GM18505 (cell line): Measurements from ENCODE around the gene SPATA32.

Experiments used
- ATAC-seq: cut with Tn5 transposase; IDR thresholded peaks from one replicate; pipeline ENCODE4 v1.9.1; 2021; ENCODE audit not compliant: unreplicated experiment
- POLR2A ChIP-seq: IDR thresholded peaks from 4 replicates; pipeline ENCODE4 v1.6.1; 2011; ENCODE audit warnings: borderline replicate concordance; ENCODE audit not compliant: insufficient read depth, insufficient read length; ENCODE audit errors: extremely low read depth

SPATA32 gene

DNA sequence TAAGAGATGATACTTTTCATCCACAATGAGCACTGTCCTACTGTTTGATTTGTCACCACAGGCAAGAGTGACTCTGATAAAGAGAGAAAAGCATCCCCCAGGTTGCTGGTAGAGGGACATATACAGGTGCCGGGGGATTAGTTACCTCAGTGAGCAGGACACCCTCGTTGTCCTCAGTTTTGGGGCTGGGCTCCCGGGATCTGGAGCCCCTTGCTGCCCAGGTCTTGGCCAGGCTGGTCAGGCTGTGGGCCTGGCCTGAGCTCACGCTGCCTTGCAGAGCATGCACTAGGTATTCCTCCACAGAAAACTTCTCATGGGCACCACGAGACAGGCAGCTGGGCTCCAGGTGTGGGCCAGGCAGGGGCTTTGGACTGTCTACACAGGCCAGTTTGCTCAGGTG is 24.4 kb upstream of the SPATA32 start:
- no peak for TF ChIP-seq POLR2A
- ATAC-seq = no peak

DNA sequence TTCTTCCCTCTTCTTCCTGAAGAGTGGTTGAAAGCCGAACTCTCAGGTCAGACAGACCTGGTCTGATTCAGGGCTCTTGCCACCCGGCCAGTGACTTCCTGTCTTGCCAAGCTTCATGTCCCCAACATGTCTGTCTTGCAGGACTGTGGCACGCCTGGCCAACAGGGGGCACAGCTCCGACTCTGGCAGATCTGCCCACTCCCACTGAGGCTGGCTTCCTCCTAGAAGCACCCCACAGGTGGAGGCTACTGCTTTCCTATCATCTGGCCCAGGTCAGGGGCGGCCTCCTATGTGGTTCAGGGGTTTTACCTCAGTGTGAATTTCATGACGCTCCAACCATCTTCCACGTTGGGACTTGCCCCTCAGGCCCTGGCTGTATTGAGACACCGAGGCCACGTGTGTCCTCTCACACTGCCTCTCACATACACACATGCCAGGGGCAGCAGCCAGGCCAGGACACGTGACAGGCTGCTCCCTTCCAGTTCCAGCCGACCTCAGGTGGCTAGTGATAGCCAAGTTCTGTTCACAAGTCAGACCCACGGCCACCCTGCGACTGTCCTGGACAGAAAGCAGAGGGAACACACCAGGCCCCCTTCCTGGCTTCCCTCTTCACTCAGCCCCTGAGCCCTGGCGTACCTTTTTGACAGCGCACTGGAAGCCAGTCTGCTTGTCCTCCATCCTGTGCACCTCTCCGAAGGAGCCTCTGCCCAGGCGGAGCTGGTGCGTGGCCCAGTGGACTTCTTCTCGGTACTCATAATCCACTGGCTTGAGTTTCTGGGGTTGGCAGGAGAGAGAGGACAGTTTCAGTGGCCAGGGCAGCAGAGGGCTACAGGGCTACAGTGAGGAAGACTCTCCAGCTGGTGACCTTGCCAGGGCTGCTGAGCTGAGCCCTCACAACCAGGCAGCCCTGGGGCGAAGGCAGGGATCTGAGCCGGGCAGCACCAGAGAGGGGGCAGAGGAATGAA is 22.6 kb upstream of the SPATA32 start:
- TF ChIP-seq POLR2A = no peak
- no peak for ATAC-seq

DNA sequence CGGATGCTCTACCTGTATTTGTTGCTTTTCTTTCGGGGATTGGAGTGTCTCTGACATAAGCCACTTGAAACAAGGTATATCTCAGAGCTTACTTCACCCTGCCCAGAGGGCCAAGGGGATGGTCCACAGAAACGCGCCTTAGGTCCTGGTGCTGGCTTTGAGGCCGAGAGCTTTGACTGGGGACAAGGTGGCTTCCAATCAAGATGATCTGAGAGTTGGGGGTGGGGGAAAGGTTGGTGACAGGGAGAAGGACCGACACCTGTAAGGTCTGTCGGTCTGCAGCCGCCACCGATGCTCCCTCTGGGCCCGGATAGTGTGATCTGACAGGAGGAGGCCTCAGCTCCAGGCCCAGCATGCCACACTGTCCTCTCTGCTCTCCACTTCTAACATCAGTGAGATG is 21.8 kb upstream of the SPATA32 start:
- no peak for ATAC-seq
- TF ChIP-seq POLR2A = no peak

DNA sequence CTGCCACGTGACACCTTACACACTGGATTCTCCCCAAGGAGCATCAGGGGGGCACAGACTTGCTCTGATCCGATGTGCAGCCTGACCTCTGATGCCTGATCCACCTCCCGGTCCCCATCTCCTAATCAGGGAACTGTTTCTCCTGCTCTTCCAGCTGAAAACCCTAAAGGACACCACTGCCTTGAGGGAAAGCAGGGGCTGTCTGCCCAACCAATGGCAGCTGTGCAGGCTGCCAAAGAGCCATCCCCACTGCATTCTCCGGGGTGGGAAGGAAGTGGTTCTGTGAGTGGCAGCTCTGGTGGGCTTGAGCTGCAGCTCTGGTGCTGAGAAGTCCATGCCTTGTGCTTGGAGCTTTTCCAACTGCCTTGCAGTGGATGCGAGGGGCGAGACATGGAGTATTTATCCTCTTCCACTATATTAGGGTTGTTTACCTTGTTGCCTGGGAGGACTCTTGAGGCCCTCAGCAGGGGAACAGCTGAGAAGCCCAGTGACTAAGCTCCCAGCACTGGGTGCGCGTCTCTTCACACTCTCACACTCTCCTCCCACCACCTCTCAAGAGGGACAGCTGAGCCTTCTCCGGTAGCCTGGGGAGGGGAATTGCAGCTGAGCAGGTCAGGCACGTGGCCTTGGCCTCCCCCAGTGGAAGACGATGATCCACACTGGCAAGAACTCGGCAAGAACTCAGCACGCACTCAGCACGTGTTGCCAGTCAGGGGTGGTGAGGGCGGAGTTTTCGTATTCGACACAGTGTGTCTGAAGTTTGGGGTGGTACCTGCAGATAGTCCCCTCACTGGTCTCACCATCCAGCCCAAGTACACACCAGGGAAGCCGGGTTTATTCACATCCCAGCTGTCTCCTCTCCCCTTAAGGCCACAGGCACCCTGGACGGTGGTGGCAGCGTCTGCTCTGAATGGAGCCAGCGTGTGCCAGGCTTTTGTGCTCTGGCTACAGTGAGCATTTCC is 21.1 kb upstream of the SPATA32 start:
- TF ChIP-seq POLR2A = no peak
- no peak for ATAC-seq

DNA sequence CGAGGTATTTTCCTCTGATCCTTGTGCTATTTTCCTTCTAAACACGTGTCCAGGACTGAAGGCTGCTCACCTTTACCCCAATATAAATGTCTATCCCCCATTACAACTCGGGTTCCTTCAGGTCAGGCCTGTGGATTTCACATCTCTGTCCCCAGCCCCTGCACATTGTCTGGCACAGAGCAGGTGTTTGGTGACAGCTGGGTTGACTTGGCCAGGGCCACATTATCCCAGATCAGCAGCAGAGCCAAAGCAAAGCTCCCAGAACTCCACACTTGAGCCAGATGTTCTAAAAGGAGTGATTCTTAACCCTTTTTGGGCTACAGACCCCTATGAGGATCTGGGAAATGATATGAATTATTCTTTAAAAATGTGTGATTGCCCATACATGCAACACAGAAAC is 18.0 kb upstream of the SPATA32 start:
- TF ChIP-seq POLR2A = no peak
- ATAC-seq = no peak

DNA sequence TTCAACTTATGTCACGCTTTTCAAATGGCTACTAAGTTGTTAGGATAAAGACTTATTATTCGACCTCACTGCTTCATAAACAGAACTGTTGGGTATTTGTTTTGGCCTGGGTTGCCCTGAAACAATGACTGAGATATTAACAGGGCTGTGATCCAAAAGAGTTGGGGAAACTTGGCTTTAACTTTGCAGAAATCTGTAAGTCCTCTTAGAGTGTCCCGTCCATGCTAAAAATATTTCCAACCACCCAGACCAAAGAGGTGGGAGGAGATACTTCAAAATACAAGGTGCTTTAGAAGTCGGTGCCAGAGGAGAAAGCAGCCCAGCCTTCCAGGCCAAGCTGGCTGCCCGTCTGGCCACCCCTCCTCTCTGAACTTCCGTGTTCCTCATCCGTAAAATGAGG is 16.1 kb upstream of the SPATA32 start:
- TF ChIP-seq POLR2A = no peak
- ATAC-seq = no peak

DNA sequence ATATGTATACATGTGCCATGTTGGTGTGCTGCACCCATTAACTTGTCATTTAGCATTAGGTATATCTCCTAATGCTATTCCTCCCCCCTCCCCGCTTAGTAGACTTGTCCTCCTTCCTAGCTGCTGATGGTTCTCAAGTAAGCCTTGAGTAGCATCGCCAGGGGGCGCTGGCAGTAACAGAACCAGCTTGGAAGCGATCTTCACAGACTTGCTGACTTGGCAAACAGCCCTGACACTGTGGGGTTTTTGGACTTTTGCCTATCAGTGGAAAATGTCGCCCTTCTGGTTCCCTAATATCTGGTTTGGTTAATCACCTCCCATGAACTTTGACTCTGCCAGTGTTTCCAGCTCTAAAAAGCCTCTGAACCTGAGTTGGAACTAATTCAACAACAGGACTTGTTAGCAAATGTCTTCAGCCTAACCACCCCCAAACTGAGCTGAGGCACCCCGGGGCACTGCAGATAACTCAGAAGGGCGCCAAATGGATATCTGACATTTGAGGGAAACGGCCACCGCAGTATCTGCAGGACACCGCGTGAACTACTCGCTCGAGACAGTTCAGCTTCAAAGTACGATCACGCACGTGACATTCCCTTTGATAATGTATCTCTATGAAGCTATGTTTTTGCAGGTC is 15.4 kb upstream of the SPATA32 start:
- TF ChIP-seq POLR2A = no peak
- ATAC-seq = no peak

DNA sequence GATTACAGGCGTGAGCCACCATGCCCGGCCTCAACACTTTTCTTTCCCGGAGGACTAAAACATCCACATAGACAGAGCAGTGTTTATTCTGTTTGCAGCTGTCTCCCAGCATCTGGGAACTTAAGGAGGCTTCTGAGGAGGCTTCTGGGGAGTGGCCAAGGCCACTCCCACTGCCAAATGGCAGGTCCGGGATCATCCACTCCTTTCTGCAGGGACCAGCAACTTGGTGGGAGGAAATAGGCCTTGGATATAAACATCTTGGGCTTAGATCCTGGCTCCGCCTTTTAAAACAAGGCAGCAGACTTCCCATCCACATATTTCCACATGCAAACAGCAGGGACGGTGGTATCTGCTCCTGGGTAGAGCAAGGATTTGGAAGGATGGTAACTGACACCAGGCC is 14.1 kb upstream of the SPATA32 start:
- TF ChIP-seq POLR2A = no peak
- ATAC-seq = no peak

DNA sequence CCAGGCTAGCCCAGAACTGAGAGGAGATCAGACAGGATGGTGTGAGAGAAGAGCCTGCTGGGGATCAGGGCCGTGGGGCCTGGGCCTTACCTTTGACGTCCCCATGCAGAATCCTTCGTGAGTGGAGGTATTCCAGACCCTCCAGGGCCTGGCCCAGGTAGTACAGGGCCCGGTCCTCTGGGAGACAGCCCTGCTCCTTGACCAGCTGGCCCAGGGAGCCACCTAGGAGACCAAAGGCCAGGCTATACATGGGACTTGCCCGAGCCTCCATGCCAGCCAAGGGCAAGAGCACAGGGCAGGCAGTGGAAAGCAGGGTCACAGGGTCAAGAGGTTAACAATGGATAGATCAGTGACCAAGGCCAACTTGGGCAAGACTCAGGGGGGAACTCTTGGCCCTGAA is 12.1 kb upstream of the SPATA32 start:
- no peak for ATAC-seq
- no peak for TF ChIP-seq POLR2A

DNA sequence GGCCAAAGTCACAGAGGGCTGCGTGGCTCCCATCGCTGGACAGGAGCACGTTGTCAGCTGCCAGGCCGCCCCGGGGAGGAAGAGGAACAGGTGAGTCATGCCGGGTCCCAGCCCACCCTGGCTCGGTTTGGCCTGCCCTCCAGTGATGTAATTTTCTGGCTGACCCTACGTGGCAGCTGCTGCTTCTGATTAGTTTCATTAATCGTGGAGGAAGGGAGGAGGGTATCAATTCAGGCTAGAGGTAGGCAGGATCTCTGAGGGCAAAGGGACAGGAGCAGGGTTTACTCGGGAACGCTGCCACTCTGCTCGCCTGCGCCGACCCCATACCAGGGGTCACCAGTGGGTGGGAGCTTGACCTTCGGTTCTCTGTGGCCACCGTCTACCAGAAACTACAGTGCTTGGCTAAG is 11.7 kb upstream of the SPATA32 start:
- no peak for TF ChIP-seq POLR2A
- no peak for ATAC-seq

DNA sequence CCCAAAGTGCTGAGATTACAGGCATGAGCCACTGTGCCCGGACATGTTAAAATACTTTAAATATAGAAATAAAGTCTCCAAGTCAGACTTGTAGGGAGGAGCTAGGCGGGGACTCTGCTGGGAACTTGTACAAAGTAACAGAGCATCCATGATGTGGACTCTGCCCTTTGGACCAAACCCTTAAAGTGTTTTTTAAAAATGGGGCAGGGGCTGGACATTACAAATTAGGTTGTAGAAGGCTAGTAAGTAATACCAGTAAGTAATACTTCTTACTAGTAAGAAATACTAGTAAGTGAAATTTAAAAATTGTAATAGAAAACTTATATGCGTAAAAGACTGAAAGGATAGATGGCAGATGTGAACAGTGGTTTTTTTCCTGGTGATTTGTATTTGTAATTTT is 9.7 kb upstream of the SPATA32 start:
- no peak for TF ChIP-seq POLR2A

DNA sequence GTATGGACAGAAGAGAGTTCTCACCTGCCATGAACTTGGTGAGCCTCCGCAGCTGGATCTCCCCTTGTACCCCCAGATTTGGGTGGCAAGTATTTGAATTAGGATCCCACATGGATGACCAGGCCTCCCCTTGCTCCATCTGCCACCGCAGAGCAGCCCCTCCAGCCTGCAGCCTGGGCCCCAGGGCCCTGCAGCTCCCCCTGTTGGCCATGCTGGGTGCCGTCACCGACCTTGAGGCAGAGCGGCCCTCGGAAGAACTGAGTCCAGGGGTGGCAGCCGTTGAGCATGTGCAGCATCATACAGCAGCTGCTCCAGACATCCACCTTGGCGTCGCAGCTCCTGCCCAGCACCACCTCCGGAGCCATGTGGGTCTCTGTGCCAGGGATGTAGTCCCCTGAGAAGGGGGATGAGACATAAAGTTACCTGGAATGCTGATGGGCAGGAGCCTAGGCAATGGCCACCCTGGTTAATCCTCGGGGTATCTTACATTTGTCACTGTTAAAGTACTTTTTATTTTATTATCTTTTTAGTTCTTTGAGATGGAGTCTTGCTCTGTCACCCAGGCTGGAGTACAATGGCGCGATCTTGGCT is 9.0 kb upstream of the SPATA32 start:
- TF ChIP-seq POLR2A = no peak
- no peak for ATAC-seq

More for the DNA sequence above, 9.7 kb upstream of the SPATA32 start:
- ATAC-seq = no peak

DNA sequence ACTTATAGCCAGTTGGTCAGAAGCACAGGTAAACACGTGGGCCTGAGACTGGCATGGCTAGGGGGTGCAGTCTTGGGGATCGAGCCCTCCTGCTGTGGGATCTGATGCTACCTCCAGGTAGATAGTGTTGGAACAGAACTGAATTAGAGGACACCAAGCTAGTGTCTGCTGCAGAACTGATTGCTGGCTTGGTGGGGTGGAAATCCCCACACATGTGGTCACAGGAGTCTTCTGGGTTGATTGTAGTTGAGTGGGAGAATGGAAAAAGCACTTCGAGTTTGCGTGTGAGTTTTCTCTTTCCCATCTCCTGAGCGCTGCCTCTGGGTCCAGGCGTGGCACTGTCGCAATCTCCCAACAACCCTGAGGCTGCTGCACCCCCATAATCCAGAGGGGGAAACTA is 8.0 kb upstream of the SPATA32 start:
- no peak for ATAC-seq
- no peak for TF ChIP-seq POLR2A
